HG03060 (cell line): ENCODE measurements around the gene GLUL.

Experiments used
- ATAC-seq: cut with Tn5 transposase; IDR thresholded peaks from one replicate; pipeline ENCODE4 v1.9.1; 2021; ENCODE audit warnings: low read depth, moderate number of reproducible peaks; ENCODE audit not compliant: unreplicated experiment

GLUL gene

DNA sequence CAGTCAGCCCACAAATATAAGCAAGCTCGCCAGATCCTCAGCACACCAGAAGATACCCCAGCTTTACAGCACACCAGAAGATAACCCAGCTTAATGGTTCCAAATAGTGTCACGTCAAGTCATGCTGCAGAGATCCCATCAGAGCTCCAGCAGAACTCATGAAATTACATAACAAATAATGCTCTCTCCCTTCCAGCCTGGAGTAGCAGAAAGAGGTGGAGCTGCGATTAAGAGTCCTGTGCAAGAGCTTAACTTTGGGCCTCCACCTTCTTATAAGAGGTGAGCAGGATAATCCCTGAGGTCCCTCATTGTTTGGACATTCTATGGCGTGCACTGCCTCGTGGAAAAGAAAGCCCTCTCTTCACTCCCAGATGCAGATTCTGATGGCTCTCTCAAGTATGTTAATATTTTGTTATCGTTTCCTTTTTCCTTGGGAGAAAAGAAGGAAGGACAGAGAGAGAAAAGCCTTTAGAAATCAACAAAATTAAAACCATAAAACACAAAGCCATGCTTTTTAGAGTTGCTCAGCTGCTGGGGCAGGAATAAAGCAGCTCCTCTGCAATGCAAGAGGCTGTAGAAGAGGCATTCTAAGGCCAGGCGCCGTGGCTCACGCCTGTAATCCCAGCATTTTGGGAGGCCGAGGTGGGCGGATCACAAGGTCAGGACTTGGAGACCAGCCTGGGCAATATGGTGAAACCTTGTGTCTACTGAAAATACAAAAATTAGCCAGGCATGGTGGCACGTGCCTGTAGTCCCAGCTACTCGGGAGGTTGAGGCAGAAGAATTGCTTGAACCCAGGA, 59.1 kb downstream of the GLUL start:
- no peak for ATAC-seq
